HG03354 (cell line): ENCODE data around the gene ANKS3.
A peak's percentile ranks its signal among the peaks of the same experiment; 100 is the strongest.
"Not testable (repeated sequence)": the region's sequence is repeated elsewhere in the genome, so short reads cannot be mapped to it uniquely, and the experiment has no call there.

Experiments used
- ATAC-seq: cut with Tn5 transposase; IDR thresholded peaks from one replicate; pipeline ENCODE4 v1.9.1; 2021; ENCODE audit warnings: mild to moderate bottlenecking; ENCODE audit not compliant: unreplicated experiment, poor library complexity, severe bottlenecking

ANKS3 gene

GRCh38 chr16:4755687-4756086, 21.6 kb upstream of the ANKS3 start:
- ATAC-seq, result no peak

GRCh38 chr16:4754865-4755264, 20.8 kb upstream of the ANKS3 start:
- no peak for ATAC-seq

- no peak for ATAC-seq
Observed at GRCh38 chr16:4753227-4753626, 19.2 kb upstream of the ANKS3 start.

GRCh38 chr16:4752351-4753100, 18.5 kb upstream of the ANKS3 start:
- ATAC-seq, result no peak

GRCh38 chr16:4750896-4751295, 16.8 kb upstream of the ANKS3 start:
- ATAC-seq, result no peak

- no peak for ATAC-seq
Observed at GRCh38 chr16:4749700-4750257, 15.7 kb upstream of the ANKS3 start.

GRCh38 chr16:4748682-4749411, 14.8 kb upstream of the ANKS3 start:
- ATAC-seq, result no peak

- no peak for ATAC-seq
Observed at GRCh38 chr16:4747906-4748681, 14.0 kb upstream of the ANKS3 start.

- no peak for ATAC-seq
Observed at GRCh38 chr16:4746991-4747574, 13.0 kb upstream of the ANKS3 start.

- no peak for ATAC-seq
Observed at GRCh38 chr16:4746215-4746614, 12.1 kb upstream of the ANKS3 start.

- no peak for ATAC-seq
Observed at GRCh38 chr16:4745274-4745569, 11.2 kb upstream of the ANKS3 start.

GRCh38 chr16:4744555-4745273, 10.6 kb upstream of the ANKS3 start:
- ATAC-seq, result no peak

- ATAC-seq, result no peak
Observed at GRCh38 chr16:4743226-4743878, 9.3 kb upstream of the ANKS3 start.

GRCh38 chr16:4738370-4738769, 4.3 kb upstream of the ANKS3 start:
- not testable (repeated sequence) for ATAC-seq

GRCh38 chr16:4737545-4737944, 3.5 kb upstream of the ANKS3 start:
- ATAC-seq, result no peak

- no peak for ATAC-seq
Observed at GRCh38 chr16:4736546-4736945, 2.5 kb upstream of the ANKS3 start.

- peak; percentile 68 for ATAC-seq
Observed at GRCh38 chr16:4734730-4735535, 862 bp upstream of the ANKS3 start.

- ATAC-seq, result peak; percentile 19
Observed at GRCh38 chr16:4733747-4734062, 366 bp downstream of the ANKS3 start.
